ENCODE results near the gene HSD17B1.

DNA sequence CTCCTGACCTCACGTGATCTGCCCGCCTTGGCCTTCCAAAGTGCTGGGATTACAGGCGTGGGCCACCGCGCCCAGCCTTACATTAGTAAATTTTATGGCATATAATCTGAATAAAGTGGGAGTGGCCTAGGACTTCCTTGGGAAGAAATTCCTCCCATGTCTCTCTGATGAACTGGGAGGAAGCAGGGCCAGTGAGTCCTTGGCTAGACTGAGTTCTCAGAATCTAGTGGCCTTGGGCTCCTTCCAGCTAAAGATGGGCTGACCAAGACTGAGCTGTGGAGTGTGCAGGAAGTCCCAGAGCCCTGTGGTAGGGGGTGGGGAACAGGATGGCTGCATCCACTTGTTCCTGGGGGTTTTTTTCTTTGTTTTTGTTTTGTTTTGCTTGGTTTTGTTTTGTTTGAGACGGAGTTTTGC is 26.7 kb upstream of the HSD17B1 start:
- TF ChIP-seq, protein P1, sequence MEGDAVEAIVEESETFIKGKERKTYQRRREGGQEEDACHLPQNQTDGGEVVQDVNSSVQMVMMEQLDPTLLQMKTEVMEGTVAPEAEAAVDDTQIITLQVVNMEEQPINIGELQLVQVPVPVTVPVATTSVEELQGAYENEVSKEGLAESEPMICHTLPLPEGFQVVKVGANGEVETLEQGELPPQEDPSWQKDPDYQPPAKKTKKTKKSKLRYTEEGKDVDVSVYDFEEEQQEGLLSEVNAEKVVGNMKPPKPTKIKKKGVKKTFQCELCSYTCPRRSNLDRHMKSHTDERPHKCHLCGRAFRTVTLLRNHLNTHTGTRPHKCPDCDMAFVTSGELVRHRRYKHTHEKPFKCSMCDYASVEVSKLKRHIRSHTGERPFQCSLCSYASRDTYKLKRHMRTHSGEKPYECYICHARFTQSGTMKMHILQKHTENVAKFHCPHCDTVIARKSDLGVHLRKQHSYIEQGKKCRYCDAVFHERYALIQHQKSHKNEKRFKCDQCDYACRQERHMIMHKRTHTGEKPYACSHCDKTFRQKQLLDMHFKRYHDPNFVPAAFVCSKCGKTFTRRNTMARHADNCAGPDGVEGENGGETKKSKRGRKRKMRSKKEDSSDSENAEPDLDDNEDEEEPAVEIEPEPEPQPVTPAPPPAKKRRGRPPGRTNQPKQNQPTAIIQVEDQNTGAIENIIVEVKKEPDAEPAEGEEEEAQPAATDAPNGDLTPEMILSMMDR (conservative IDR thresholded peaks at IDR 0.05): no peak
- no peak for TF ChIP-seq ZFX (IDR thresholded peaks at IDR 0.05)

All from C4-2B (cell line).